ENCODE measurements around the gene MINDY4. TPM values are rescaled to one million over a fixed set of nuclear protein-coding genes. Genes with fewer than 3 reads are reported as not detected.

MINDY4 gene
- total RNA-seq, 2 donors from 2014 or later = 5.4 to 8.8 TPM

- peaks cover 0 to 91% of the 10 kb centered on the region in 2 donors for H3K4me1 ChIP-seq
- DNase-seq (ENCODE audit: low spot score) = no peak
- no peaks in the 10 kb centered on the region for H3K36me3 ChIP-seq
- no peaks in the 10 kb centered on the region for H3K27me3 ChIP-seq
- no peak for TF ChIP-seq CTCF (IDR thresholded peaks at IDR 0.05)
- H3K4me3 ChIP-seq = no peak overlapping the region
- no peaks in the 10 kb centered on the region for H3K9me3 ChIP-seq
- H3K27ac ChIP-seq = peak overlapping the region; percentile 30 to 33
These were observed 125.8 kb downstream of the MINDY4 start for GRCh38 chr7:30896783-30897637.

GRCh38 chr7:30897770-30898169 is 126.6 kb downstream of the MINDY4 start:
- Histone ChIP-seq H3K4me3 (no peak overlapping the region), H3K36me3 (no peaks in the 10 kb centered on the region), H3K9me3 (no peaks in the 10 kb centered on the region), H3K4me1 (peaks cover 0 to 91% of the 10 kb centered on the region in 2 donors), H3K27me3 (no peaks in the 10 kb centered on the region), H3K27ac (peak overlapping the region; percentile 30 to 33)
- DNase-seq (ENCODE audit: low spot score) = no peak
- TF ChIP-seq CTCF (IDR thresholded peaks at IDR 0.05) = no peak

GRCh38 chr7:30898411-30898810 is 127.2 kb downstream of the MINDY4 start:
- no peak for DNase-seq (ENCODE audit: low spot score)
- Histone ChIP-seq H3K9me3 (no peaks in the 10 kb centered on the region), H3K4me1 (peaks cover 0 to 85% of the 10 kb centered on the region in 2 donors), H3K36me3 (no peaks in the 10 kb centered on the region), H3K27me3 (no peaks in the 10 kb centered on the region), H3K27ac (peak overlapping the region in 1 of 2 donors; percentile 37), H3K4me3 (no peak overlapping the region)
- no peak for TF ChIP-seq CTCF (IDR thresholded peaks at IDR 0.05)

- Histone ChIP-seq H3K27ac (peak overlapping the region in 1 of 2 donors; percentile 60), H3K4me1 (peaks cover 0 to 79% of the 10 kb centered on the region in 2 donors)
- TF ChIP-seq CTCF (IDR thresholded peaks at IDR 0.05) = no peak
These were observed 127.8 kb downstream of the MINDY4 start for GRCh38 chr7:30899066-30899465.

GRCh38 chr7:30899630-30900029 is 128.4 kb downstream of the MINDY4 start:
- DNase-seq (ENCODE audit: low spot score) = no peak
- no peak for TF ChIP-seq CTCF (IDR thresholded peaks at IDR 0.05)

More at GRCh38 chr7:30899066-30899465, 127.8 kb downstream of the MINDY4 start:
- H3K9me3 ChIP-seq = no peaks in the 10 kb centered on the region
- DNase-seq (ENCODE audit: low spot score) = no peak
- H3K36me3 ChIP-seq = no peaks in the 10 kb centered on the region
- no peak overlapping the region for H3K4me3 ChIP-seq
- no peaks in the 10 kb centered on the region for H3K27me3 ChIP-seq

More at GRCh38 chr7:30899630-30900029, 128.4 kb downstream of the MINDY4 start:
- Histone ChIP-seq H3K27me3 (no peaks in the 10 kb centered on the region), H3K9me3 (no peaks in the 10 kb centered on the region), H3K27ac (peak overlapping the region; percentile 52 to 60), H3K36me3 (no peaks in the 10 kb centered on the region), H3K4me3 (no peak overlapping the region), H3K4me1 (peaks cover 0 to 79% of the 10 kb centered on the region in 2 donors)

Measured in right atrium auricular region (tissue), 2 donors.